ENCODE results near the gene RBM28. TPM values are rescaled to one million over a fixed set of nuclear protein-coding genes. Genes with fewer than 3 reads are reported as not detected.

Gene RBM28
- total RNA-seq, 1 experiment from 2014 or later, result 70.0 TPM

- H3K9me3 ChIP-seq (ENCODE audit: control insufficient read depth, low read depth, low read length), result no peaks in the 10 kb centered on the region
- H2BK120ac ChIP-seq (ENCODE audit: low read depth, low read length, poor library complexity, severe bottlenecking), result no peak overlapping the region
- no peak overlapping the region for H3K9ac ChIP-seq (ENCODE audit: extremely low read depth, insufficient read length, low read length)
- no peak overlapping the region for H3K27ac ChIP-seq (ENCODE audit: insufficient read length, low read depth, low read length)
- H3K79me2 ChIP-seq (ENCODE audit: insufficient read depth, low read length), result no peaks in the 10 kb centered on the region
- H4K5ac ChIP-seq (ENCODE audit: insufficient read length, low read depth, low read length), result no peak overlapping the region
- H4K8ac ChIP-seq (replicated peaks; ENCODE audit: insufficient read length, low read depth, low read length), result no peak overlapping the region
- TF ChIP-seq CTCF (conservative IDR thresholded peaks at IDR 0.05), result no peak
- no peak overlapping the region for H3K4me2 ChIP-seq (ENCODE audit: insufficient read depth, insufficient read length, low read length)
- no peak overlapping the region for H3K27ac Mint-ChIP-seq
- no peak overlapping the region for H2BK15ac ChIP-seq (ENCODE audit: low read depth, low read length)
- H4K91ac ChIP-seq (ENCODE audit: insufficient read length, low read depth, low read length), result no peak overlapping the region
- no peak overlapping the region for H2AFZ ChIP-seq (ENCODE audit: low read length)
- WGBS (ENCODE audit: extremely low coverage, insufficient read length, low lambda C conversion rate), result no CpG with 5 or more reads among the region's 3 CpGs
- H3K4me3 Mint-ChIP-seq, result no peak overlapping the region
- no peak overlapping the region for H3K14ac ChIP-seq (ENCODE audit: insufficient read depth, low read length)
- no peak overlapping the region for H2AK5ac ChIP-seq (ENCODE audit: insufficient read length, low read length)
- H3K79me1 ChIP-seq (ENCODE audit: insufficient read depth, low read depth, low read length, poor library complexity, severe bottlenecking), result no peaks in the 10 kb centered on the region
- no peaks in the 10 kb centered on the region for H4K20me1 ChIP-seq (ENCODE audit: control insufficient read depth, insufficient read depth, insufficient read length)
- no peak for DNase-seq
- no peaks in the 10 kb centered on the region for H3K4me1 ChIP-seq (ENCODE audit: insufficient read depth, low read length)
- no peak overlapping the region for H3K56ac ChIP-seq (ENCODE audit: insufficient read length, low read depth, low read length)
- H3K36me3 Mint-ChIP-seq (ENCODE audit: insufficient read depth in 1 of 3, low read depth in 3 of 3), result no peaks in the 10 kb centered on the region
- peaks cover 0 to 2% of the 10 kb centered on the region in 2 experiments; a peak in 1 of 5 replicates for H3K9me3 Mint-ChIP-seq
- H2BK20ac ChIP-seq (ENCODE audit: low read depth, low read length, poor library complexity, severe bottlenecking), result no peak overlapping the region
- H3K27me3 Mint-ChIP-seq (ENCODE audit: low read depth), result peaks cover 44% of the 10 kb centered on the region
- no peaks in the 10 kb centered on the region for H3K27me3 ChIP-seq (ENCODE audit: insufficient read depth, low read length)
- H2BK5ac ChIP-seq (ENCODE audit: insufficient read length, low read length), result no peak overlapping the region
- H3K23me2 ChIP-seq (ENCODE audit: insufficient read length, low read depth, low read length, poor library complexity, severe bottlenecking), result no peaks in the 10 kb centered on the region
- no peak overlapping the region for H3K4ac ChIP-seq (ENCODE audit: low read depth, low read length)
- H3K4me1 Mint-ChIP-seq, result peaks cover 0 to 19% of the 10 kb centered on the region in 2 experiments
- no peak overlapping the region for H2BK12ac ChIP-seq (ENCODE audit: insufficient read length, low read depth, low read length)
- H3K23ac ChIP-seq (ENCODE audit: insufficient read length, low read depth, low read length), result no peak overlapping the region
- H3K18ac ChIP-seq (ENCODE audit: insufficient read length, low read depth, low read length), result no peak overlapping the region
- no peak overlapping the region for H3T11ph ChIP-seq (ENCODE audit: low read length)
These were observed 32.4 kb upstream of the RBM28 start for GRCh38 chr7:128376077-128376476.
